ENCODE data around the gene EPHA1.
A peak's percentile ranks its signal among the peaks of the same experiment; 100 is the strongest.
"Not testable (repeated sequence)": the region's sequence is repeated elsewhere in the genome, so short reads cannot be mapped to it uniquely, and the experiment has no call there.

Gene EPHA1

GRCh38 chr7:143392875-143393266, 15.8 kb downstream of the EPHA1 start:
- in situ Hi-C loops (cut with HindIII; ENCODE audit: low sequenced_read_pairs) = no loop called here
- no peak for TF ChIP-seq CTCF (IDR thresholded peaks at IDR 0.05; ENCODE audit: low read depth, low read length, missing control alignments)
- H3K4me3 ChIP-seq (ENCODE audit: low read depth, low read length) = no peak overlapping the region
- DNase-seq (ENCODE audit: low read depth) = no peak

GRCh38 chr7:143392427-143392826, 16.2 kb downstream of the EPHA1 start:
- in situ Hi-C loops (cut with HindIII; ENCODE audit: low sequenced_read_pairs); H3K4me3 ChIP-seq (ENCODE audit: low read depth, low read length); DNase-seq (ENCODE audit: low read depth): not testable (repeated sequence)

GRCh38 chr7:143391462-143392404, 16.9 kb downstream of the EPHA1 start:
- no peak for TF ChIP-seq CTCF (IDR thresholded peaks at IDR 0.05; ENCODE audit: low read depth, low read length, missing control alignments)
- DNase-seq (ENCODE audit: low read depth) = peak; percentile 64
- H3K4me3 ChIP-seq (ENCODE audit: low read depth, low read length) = no peak overlapping the region
- in situ Hi-C loops (cut with HindIII; ENCODE audit: low sequenced_read_pairs) = no loop called here

- in situ Hi-C loops (cut with HindIII; ENCODE audit: low sequenced_read_pairs) = no loop called here
- DNase-seq (ENCODE audit: low read depth) = no peak
- no peak for TF ChIP-seq CTCF (IDR thresholded peaks at IDR 0.05; ENCODE audit: low read depth, low read length, missing control alignments)
- no peak overlapping the region for H3K4me3 ChIP-seq (ENCODE audit: low read depth, low read length)
Measured at GRCh38 chr7:143390773-143391317, 17.8 kb downstream of the EPHA1 start.

- H3K4me3 ChIP-seq (ENCODE audit: low read depth, low read length) = no peak overlapping the region
- in situ Hi-C loops (cut with HindIII; ENCODE audit: low sequenced_read_pairs) = no loop called here
- DNase-seq (ENCODE audit: low read depth) = no peak
- TF ChIP-seq CTCF (IDR thresholded peaks at IDR 0.05; ENCODE audit: low read depth, low read length, missing control alignments) = no peak
Measured at GRCh38 chr7:143390104-143390772, 18.4 kb downstream of the EPHA1 start.

GRCh38 chr7:143389316-143390103, 19.1 kb downstream of the EPHA1 start:
- no peak overlapping the region for H3K4me3 ChIP-seq (ENCODE audit: low read depth, low read length)
- no peak for TF ChIP-seq CTCF (IDR thresholded peaks at IDR 0.05; ENCODE audit: low read depth, low read length, missing control alignments)
- in situ Hi-C loops (cut with HindIII; ENCODE audit: low sequenced_read_pairs) = no loop called here
- no peak for DNase-seq (ENCODE audit: low read depth)

Measured in astrocyte of the cerebellum (primary cell).